OCI-LY3 (cell line): ENCODE results near the gene MYO5B.

ENCODE experiments used
- CTCF ChIP-seq: fragments of 200-600, 300-600 bp; sonication (generic); IDR thresholded peaks from 2 replicates; pipeline ENCODE4 v1.5.1; 2014; ENCODE audit warnings: antibody characterized with exemption, low read length, low read depth
- EZH2phosphoT487 ChIP-seq: fragments of 200-600 bp; shearing (Covaris generic); IDR thresholded peaks from 2 replicates; pipeline ENCODE4 v1.6.1; 2018; ENCODE audit warnings: antibody characterized with exemption, mixed run types, low read depth

GRCh38 chr18:50179465-50179864 is 15.5 kb downstream of the MYO5B start:
- no peak for TF ChIP-seq CTCF
- TF ChIP-seq EZH2phosphoT487, result no peak
